GM20000 (cell line): ENCODE measurements around the gene PARVG.

Experiments used
- DNase-seq: peaks from one replicate; pipeline ENCODE4 v3.0.0; 2012; ENCODE audit warnings: low spot score
- TF ChIP-seq, protein P1 (sequence below): IDR thresholded peaks from 2 replicates; pipeline ENCODE4 v1.5.1; 2012; ENCODE audit warnings: mild to moderate bottlenecking, control low read depth; ENCODE audit errors: extremely low read depth, missing control alignments

Gene PARVG

DNA sequence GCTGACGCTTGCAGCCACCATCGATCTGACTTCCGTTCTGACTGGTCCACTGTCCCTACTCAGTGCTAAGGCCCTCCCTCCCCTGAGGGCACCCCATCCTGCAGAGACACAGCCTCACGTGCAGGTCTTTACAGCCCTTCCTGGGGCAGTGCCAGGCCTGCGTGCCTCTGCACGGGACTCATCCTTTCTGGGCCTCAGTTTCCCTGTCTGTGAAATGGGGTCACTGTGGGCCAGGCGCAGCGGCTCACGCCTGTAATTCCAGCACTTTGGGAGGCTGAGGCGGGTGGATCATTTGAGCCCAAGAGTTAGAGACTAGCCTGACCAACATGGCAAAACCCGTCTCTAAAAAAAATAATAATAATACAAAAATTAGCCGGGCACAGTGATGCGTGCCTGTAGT lies 17.8 kb upstream of the PARVG start:
- no peak for DNase-seq
- TF ChIP-seq, protein P1, sequence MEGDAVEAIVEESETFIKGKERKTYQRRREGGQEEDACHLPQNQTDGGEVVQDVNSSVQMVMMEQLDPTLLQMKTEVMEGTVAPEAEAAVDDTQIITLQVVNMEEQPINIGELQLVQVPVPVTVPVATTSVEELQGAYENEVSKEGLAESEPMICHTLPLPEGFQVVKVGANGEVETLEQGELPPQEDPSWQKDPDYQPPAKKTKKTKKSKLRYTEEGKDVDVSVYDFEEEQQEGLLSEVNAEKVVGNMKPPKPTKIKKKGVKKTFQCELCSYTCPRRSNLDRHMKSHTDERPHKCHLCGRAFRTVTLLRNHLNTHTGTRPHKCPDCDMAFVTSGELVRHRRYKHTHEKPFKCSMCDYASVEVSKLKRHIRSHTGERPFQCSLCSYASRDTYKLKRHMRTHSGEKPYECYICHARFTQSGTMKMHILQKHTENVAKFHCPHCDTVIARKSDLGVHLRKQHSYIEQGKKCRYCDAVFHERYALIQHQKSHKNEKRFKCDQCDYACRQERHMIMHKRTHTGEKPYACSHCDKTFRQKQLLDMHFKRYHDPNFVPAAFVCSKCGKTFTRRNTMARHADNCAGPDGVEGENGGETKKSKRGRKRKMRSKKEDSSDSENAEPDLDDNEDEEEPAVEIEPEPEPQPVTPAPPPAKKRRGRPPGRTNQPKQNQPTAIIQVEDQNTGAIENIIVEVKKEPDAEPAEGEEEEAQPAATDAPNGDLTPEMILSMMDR, result no peak

DNA sequence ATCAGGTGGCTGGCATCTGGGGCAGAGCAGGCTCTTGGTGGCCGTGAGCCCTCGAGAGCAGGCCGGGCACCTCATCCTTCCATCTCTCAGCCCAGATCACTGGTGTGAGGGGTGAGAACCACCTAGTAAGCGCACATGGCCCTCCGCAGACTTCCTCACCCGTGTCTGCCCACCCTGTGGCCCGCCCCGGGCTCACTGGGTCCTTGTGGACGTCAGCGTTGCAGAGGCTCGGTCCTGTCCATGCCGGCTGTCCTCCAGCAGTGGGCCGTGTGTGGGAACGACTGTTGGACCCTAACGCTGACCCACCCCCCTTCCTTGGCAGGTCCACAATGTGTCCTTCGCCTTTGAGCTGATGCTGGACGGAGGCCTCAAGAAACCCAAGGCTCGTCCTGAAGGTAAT lies 17.2 kb upstream of the PARVG start:
- DNase-seq, result no peak
- TF ChIP-seq, protein P1, result no peak

DNA sequence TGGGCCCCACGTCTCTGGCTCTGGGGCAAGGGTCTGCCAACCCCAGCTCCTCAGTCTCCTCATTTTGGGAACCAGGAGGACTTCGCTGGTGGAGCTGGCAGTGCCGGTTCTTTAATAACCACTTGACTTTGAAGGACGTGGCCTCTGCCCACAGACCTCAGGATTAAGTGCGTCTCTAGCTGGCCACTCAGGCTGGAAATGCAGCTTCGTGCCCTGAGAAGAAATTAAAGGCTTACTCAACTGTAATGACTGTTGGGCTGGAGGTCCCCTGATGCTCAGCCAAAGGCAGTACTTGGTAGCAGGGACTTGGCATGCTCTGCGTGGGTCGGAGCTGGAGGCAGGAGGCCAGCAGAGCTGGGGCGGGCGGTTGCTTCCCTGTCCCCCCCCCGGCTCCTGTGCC lies 16.7 kb upstream of the PARVG start:
- TF ChIP-seq, protein P1, result no peak
- no peak for DNase-seq

DNA sequence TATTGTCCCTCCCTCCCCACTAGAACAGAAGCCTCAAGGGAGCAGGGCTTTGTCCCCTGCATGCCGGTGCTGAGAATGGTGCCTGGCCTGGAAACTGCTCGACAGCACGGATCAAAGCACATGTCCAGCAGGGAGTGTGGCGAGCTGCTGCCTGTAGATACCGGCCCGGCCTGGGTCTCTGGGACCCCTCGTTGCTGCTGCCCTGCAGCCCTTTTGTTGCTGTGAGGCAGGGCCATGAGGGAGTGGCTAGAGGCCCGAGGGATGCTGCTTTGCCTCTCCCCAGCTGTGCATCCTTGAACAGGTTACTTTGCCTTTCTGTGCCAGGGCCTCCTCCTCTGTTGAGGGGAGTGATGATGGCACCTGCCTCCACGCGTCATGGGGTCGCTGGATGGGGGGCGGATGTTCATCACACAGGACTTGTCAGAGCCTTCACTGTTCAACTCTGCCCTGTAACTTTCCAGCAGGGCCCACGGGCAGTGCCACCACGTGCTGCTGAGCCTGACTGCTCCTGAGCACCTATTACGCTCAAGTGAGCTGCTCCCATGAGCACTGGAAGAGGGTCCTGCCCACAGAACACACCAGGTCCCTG lies 15.3 kb upstream of the PARVG start:
- DNase-seq, result no peak
- TF ChIP-seq, protein P1, result no peak

DNA sequence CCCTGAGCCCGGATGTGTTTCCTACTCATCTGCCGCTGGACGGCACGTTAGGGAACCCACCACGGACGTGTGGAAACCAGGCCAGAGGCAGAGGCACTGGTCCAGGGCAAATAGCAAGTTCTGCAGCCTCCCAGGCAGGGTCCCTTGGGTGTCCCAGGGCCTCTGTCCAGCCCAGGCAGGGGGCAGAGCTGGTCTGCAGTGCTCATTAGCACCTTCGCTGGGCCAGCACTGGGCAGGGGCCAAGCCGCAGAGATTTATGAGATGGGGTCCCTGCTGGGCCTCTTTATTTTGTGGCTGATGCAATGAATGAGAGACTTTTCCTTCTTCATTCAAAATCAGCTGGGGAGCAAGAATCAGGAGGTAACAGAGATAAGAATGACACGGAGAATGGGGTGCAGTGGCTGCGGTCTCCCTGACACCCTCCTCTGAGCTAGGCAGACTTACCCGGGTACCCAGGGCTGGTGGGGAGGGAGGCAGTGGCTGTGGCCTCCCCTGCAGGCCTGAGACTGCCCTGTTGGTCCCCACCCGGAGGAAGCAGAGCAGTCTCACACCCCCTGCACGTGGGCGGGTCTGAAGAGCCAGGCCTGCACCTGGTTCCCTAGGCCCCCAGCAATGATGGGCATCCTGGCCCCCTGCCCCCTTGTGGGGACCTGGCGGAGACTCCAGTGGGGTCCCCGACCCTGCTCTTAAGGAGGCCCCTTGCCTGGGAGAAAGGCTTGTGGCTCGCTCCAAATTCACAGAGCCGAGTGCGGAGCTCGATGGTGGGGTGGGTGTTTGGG lies 14.0 kb upstream of the PARVG start:
- DNase-seq, result no peak
- TF ChIP-seq, protein P1, result no peak

DNA sequence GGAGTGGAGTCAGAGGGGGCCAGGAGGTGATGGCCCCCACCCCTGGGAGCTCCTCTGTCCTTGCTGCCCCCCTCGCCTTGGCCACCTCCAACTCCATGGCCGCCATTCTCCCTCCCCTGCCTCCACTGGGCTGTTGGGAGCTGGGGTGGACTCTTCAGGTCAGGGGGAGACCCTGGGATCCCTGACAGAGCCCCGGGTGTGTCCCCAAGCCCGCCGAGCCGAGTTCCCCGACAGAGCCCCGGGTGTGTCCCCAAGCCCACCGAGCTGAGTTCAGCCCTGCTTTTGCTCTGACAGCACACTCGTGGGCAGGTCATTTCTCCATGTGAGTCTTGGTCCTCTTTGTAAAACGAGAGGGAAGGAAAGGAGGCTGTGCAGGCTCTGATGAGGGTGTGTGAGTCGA lies 13.2 kb upstream of the PARVG start:
- TF ChIP-seq, protein P1, result no peak
- no peak for DNase-seq

DNA sequence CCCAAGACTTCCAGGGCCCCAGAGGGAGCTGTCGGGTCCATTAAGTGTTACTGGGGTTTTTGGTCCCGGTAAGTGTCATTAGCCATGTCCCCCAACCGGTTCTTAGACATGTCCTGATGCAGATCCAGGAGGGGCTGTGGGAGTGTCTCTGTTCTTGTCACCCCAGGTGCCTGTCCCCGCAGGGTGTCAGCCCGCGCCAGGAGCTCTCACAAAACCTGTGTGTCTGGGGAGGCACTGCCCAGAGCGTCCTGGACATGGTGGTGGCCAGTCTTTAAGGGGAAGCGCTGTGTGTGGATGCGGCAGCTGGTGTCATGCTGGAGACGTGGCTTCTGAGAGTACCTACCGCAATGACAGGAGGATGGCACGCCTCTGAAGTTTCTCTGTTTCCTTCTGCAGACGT lies 12.5 kb upstream of the PARVG start:
- TF ChIP-seq, protein P1, result no peak
- no peak for DNase-seq
